GM19025 (cell line): ENCODE data around the gene PHACTR2.
A peak's percentile ranks its signal among the peaks of the same experiment; 100 is the strongest.
"Not testable (repeated sequence)": the region's sequence is repeated elsewhere in the genome, so short reads cannot be mapped to it uniquely, and the experiment has no call there.

Experiments used
- ATAC-seq: cut with Tn5 transposase; IDR thresholded peaks from one replicate; pipeline ENCODE4 v1.9.1; 2021; ENCODE audit warnings: mild to moderate bottlenecking, low read depth, moderate library complexity; ENCODE audit not compliant: unreplicated experiment

Gene PHACTR2

GRCh38 chr6:143844006-143844405 lies 166.2 kb downstream of the PHACTR2 start:
- no peak for ATAC-seq

- ATAC-seq: no peak
Measured at GRCh38 chr6:143845033-143845432, 167.3 kb downstream of the PHACTR2 start.

GRCh38 chr6:143851706-143852105 lies 173.9 kb downstream of the PHACTR2 start:
- not testable (repeated sequence) for ATAC-seq

- ATAC-seq: not testable (repeated sequence)
Measured at GRCh38 chr6:143855057-143855456, 177.3 kb downstream of the PHACTR2 start.

- not testable (repeated sequence) for ATAC-seq
Measured at GRCh38 chr6:143856762-143857161, 179.0 kb downstream of the PHACTR2 start.

GRCh38 chr6:143857651-143858050 lies 179.9 kb downstream of the PHACTR2 start:
- no peak for ATAC-seq

- no peak for ATAC-seq
Measured at GRCh38 chr6:143859891-143860660, 182.3 kb downstream of the PHACTR2 start.

- ATAC-seq: no peak
Measured at GRCh38 chr6:143863771-143864170, 186.0 kb downstream of the PHACTR2 start.

GRCh38 chr6:143864234-143864633 lies 186.5 kb downstream of the PHACTR2 start, which contains the start of gene ZC2HC1B:
ZC2HC1B (plus strand) TSS chr6:143864474; CDS start chr6:143864540, 66 bp downstream.
- no peak for ATAC-seq

- ATAC-seq: no peak
Measured at GRCh38 chr6:143867236-143867635, 189.5 kb downstream of the PHACTR2 start.

- not testable (repeated sequence) for ATAC-seq
Measured at GRCh38 chr6:143868808-143869207, 191.0 kb downstream of the PHACTR2 start.

- not testable (repeated sequence) for ATAC-seq
Measured at GRCh38 chr6:143871202-143871730, 193.5 kb downstream of the PHACTR2 start.

- ATAC-seq: peak; percentile 57
Measured at GRCh38 chr6:143872201-143872600, 194.4 kb downstream of the PHACTR2 start.

GRCh38 chr6:143873600-143873999 lies 195.8 kb downstream of the PHACTR2 start:
- ATAC-seq: not testable (repeated sequence)

- ATAC-seq: not testable (repeated sequence)
Measured at GRCh38 chr6:143874503-143874902, 196.7 kb downstream of the PHACTR2 start.

GRCh38 chr6:143877584-143878271 lies 200.0 kb downstream of the PHACTR2 start:
- ATAC-seq: no peak

- ATAC-seq: no peak
Measured at GRCh38 chr6:143878272-143878760, 200.6 kb downstream of the PHACTR2 start.

GRCh38 chr6:143880412-143880811 lies 202.6 kb downstream of the PHACTR2 start:
- no peak for ATAC-seq
